ENCODE data around the gene CERS6. TPM values are rescaled to one million over a fixed set of nuclear protein-coding genes. Genes with fewer than 3 reads are reported as not detected.

Gene CERS6
- total RNA-seq, 1 donor from 2014 or later, result 36.4 TPM

GRCh38 chr2:168530982-168531622 lies 75.0 kb downstream of the CERS6 start:
- H3K4me3 Mint-ChIP-seq (ENCODE audit: unreplicated experiment), result no peak overlapping the region
- H3K4me1 Mint-ChIP-seq (ENCODE audit: unreplicated experiment), result peaks cover 27% of the 10 kb centered on the region
- H3K9me3 Mint-ChIP-seq (ENCODE audit: unreplicated experiment), result no peaks in the 10 kb centered on the region

GRCh38 chr2:168534926-168535325 lies 78.9 kb downstream of the CERS6 start:
- H3K36me3 Mint-ChIP-seq (ENCODE audit: low read depth, unreplicated experiment), result no peaks in the 10 kb centered on the region
- no peak overlapping the region for H3K27ac Mint-ChIP-seq (ENCODE audit: unreplicated experiment)
- peaks cover 10% of the 10 kb centered on the region for H3K4me1 Mint-ChIP-seq (ENCODE audit: unreplicated experiment)
- H3K9me3 Mint-ChIP-seq (ENCODE audit: unreplicated experiment), result no peaks in the 10 kb centered on the region
- DNase-seq (ENCODE audit: low spot score), result no peak
- H3K27me3 Mint-ChIP-seq (ENCODE audit: unreplicated experiment), result peaks cover 2% of the 10 kb centered on the region
- no peak for TF ChIP-seq CTCF (IDR thresholded peaks at IDR 0.05; ENCODE audit: unreplicated experiment)
- H3K4me3 Mint-ChIP-seq (ENCODE audit: unreplicated experiment), result no peak overlapping the region

More at GRCh38 chr2:168530982-168531622, 75.0 kb downstream of the CERS6 start:
- DNase-seq (ENCODE audit: low spot score), result no peak
- no peak overlapping the region for H3K27ac Mint-ChIP-seq (ENCODE audit: unreplicated experiment)
- no peaks in the 10 kb centered on the region for H3K36me3 Mint-ChIP-seq (ENCODE audit: low read depth, unreplicated experiment)
- peaks cover 2% of the 10 kb centered on the region for H3K27me3 Mint-ChIP-seq (ENCODE audit: unreplicated experiment)
- TF ChIP-seq CTCF (IDR thresholded peaks at IDR 0.05; ENCODE audit: unreplicated experiment), result no peak

GRCh38 chr2:168536925-168537466 lies 80.9 kb downstream of the CERS6 start:
- no peak for DNase-seq (ENCODE audit: low spot score)
- Mint-ChIP-seq H3K4me3 (ENCODE audit: unreplicated experiment) (no peak overlapping the region), H3K27ac (ENCODE audit: unreplicated experiment) (no peak overlapping the region), H3K36me3 (ENCODE audit: low read depth, unreplicated experiment) (no peaks in the 10 kb centered on the region), H3K4me1 (ENCODE audit: unreplicated experiment) (peaks cover 9% of the 10 kb centered on the region), H3K9me3 (ENCODE audit: unreplicated experiment) (no peaks in the 10 kb centered on the region), H3K27me3 (ENCODE audit: unreplicated experiment) (peaks cover 4% of the 10 kb centered on the region)
- TF ChIP-seq CTCF (IDR thresholded peaks at IDR 0.05; ENCODE audit: unreplicated experiment), result no peak

GRCh38 chr2:168538133-168538532 lies 82.1 kb downstream of the CERS6 start:
- Mint-ChIP-seq H3K27me3 (ENCODE audit: unreplicated experiment) (peaks cover 4% of the 10 kb centered on the region), H3K36me3 (ENCODE audit: low read depth, unreplicated experiment) (no peaks in the 10 kb centered on the region), H3K27ac (ENCODE audit: unreplicated experiment) (no peak overlapping the region), H3K9me3 (ENCODE audit: unreplicated experiment) (no peaks in the 10 kb centered on the region), H3K4me1 (ENCODE audit: unreplicated experiment) (peaks cover 13% of the 10 kb centered on the region), H3K4me3 (ENCODE audit: unreplicated experiment) (no peak overlapping the region)
- no peak for DNase-seq (ENCODE audit: low spot score)
- no peak for TF ChIP-seq CTCF (IDR thresholded peaks at IDR 0.05; ENCODE audit: unreplicated experiment)

GRCh38 chr2:168538534-168538933 lies 82.5 kb downstream of the CERS6 start:
- no peak overlapping the region for H3K27ac Mint-ChIP-seq (ENCODE audit: unreplicated experiment)
- no peak for DNase-seq (ENCODE audit: low spot score)

More at GRCh38 chr2:168538534-168538933, 82.5 kb downstream of the CERS6 start:
- Mint-ChIP-seq H3K27me3 (ENCODE audit: unreplicated experiment) (peaks cover 4% of the 10 kb centered on the region), H3K4me1 (ENCODE audit: unreplicated experiment) (peaks cover 13% of the 10 kb centered on the region), H3K4me3 (ENCODE audit: unreplicated experiment) (no peak overlapping the region), H3K36me3 (ENCODE audit: low read depth, unreplicated experiment) (no peaks in the 10 kb centered on the region), H3K9me3 (ENCODE audit: unreplicated experiment) (no peaks in the 10 kb centered on the region)
- TF ChIP-seq CTCF (IDR thresholded peaks at IDR 0.05; ENCODE audit: unreplicated experiment), result no peak

Measured in endothelial cell (in vitro differentiated cells).